ENCODE data around the gene COX8A. TPM values are rescaled to one million over a fixed set of nuclear protein-coding genes. Genes with fewer than 3 reads are reported as not detected.

The COX8A gene
- total and polyA plus RNA-seq, 2 of the 8 experiments (the other 6 are each of a cell fraction or from before 2014, with no cell fraction given), result 365 to 1,720 TPM

- no peak overlapping the region for H2AFZ ChIP-seq (ENCODE audit: low read length)
- CTCF ChIA-PET (ENCODE audit: partially characterized antibody), result interaction anchor here (0.9 to 4.6 kb wide), 4 partner anchors 8 to 162 kb away, joined by 3 to 37 read pairs (median 6); no protein-coding TSS in a partner anchor
- TF ChIP-seq GABPA (IDR thresholded peaks at IDR 0.05; ENCODE audit: borderline replicate concordance, insufficient read depth, low read length) (no peak), EZH2 (IDR thresholded peaks at IDR 0.05; ENCODE audit: low read depth, low read length, severe bottlenecking) (no peak), CHD2 (IDR thresholded peaks at IDR 0.05; ENCODE audit: low read length) (no peak), FOSL1 (IDR thresholded peaks at IDR 0.05; ENCODE audit: insufficient read depth, low read depth, low read length) (no peak), TAF7 (optimal IDR thresholded peaks at IDR 0.05; ENCODE audit: borderline replicate concordance, low read depth, low read length) (no peak), RFX5 (IDR thresholded peaks at IDR 0.05; ENCODE audit: borderline replicate concordance, low read depth, low read length) (no peak), ATF2 (IDR thresholded peaks at IDR 0.05; ENCODE audit: low read length) (no peak), RNF2 (IDR thresholded peaks at IDR 0.05; ENCODE audit: borderline replicate concordance, low read depth, low read length, missing control alignments, poor library complexity, severe bottlenecking) (no peak), EP300 (IDR thresholded peaks at IDR 0.05; ENCODE audit: borderline replicate concordance in 1 of 2, low read depth in 2 of 2, low read length in 2 of 2) (no peak)
These were observed 12.6 kb downstream of the COX8A start for GRCh38 chr11:63986932-63987513.

More at GRCh38 chr11:63986932-63987513, 12.6 kb downstream of the COX8A start:
- Histone ChIP-seq H2AK5ac (ENCODE audit: low read depth, low read length) (no peak overlapping the region), H3K18ac (ENCODE audit: extremely low read depth, low read length) (peak overlapping the region; percentile 99; the same call in 1 of the 2 replicates), H3K23me2 (ENCODE audit: low read depth, low read length) (peaks cover 10% of the 10 kb centered on the region; the same call in 1 of the 2 replicates), H4K91ac (replicated peaks; ENCODE audit: insufficient read length, low read length) (no peak overlapping the region), H2BK15ac (ENCODE audit: low read length) (no peak overlapping the region), H4K8ac (ENCODE audit: extremely low read depth, insufficient read depth, low read length) (peak overlapping the region; percentile 100; the same call in 1 of the 2 replicates), H3K4ac (replicated peaks; ENCODE audit: insufficient read length, low read depth, low read length) (peak overlapping the region; percentile 4), H2BK120ac (replicated peaks; ENCODE audit: low read depth, low read length) (no peak overlapping the region), H2BK12ac (ENCODE audit: low read depth, low read length) (no peak overlapping the region), H3K14ac (ENCODE audit: insufficient read length) (no peak overlapping the region), H2BK20ac (ENCODE audit: low read length) (no peak overlapping the region), H3K27ac (ENCODE audit: low read depth, low read length) (peak overlapping the region; percentile 96; the same call in 1 of the 2 replicates), H3K4me3 (ENCODE audit: extremely low read depth in 1 of 4, insufficient read depth in 2 of 4, low read depth in 3 of 4, low read length in 4 of 4) (peak overlapping the region; percentile 63 to 86 (median 70)), H3K27me3 (replicated peaks in 1 of 4; ENCODE audit: control insufficient read depth in 3 of 4, extremely low read depth in 1 of 4, insufficient read depth in 3 of 4, low read length in 3 of 4) (no peaks in the 10 kb centered on the region), H4K5ac (ENCODE audit: insufficient read length, low read depth, low read length) (peak overlapping the region; percentile 34), H3K4me1 (replicated peaks in 1 of 4; ENCODE audit: control insufficient read depth in 3 of 4, insufficient read depth in 4 of 4, low read length in 3 of 4) (peaks cover 0 to 16% (median 9%) of the 10 kb centered on the region in 4 experiments; a peak in 6 of 7 replicates), H3K79me1 (ENCODE audit: low read depth, low read length) (peaks cover 21% of the 10 kb centered on the region), H3K4me2 (ENCODE audit: insufficient read depth in 1 of 2, low read depth in 2 of 2, low read length in 2 of 2) (peak overlapping the region; percentile 72 to 82), H3K36me3 (ENCODE audit: control insufficient read depth in 2 of 4, insufficient read depth in 4 of 4, low read length in 3 of 4) (peaks cover 5 to 18% (median 14%) of the 10 kb centered on the region in 4 experiments; a peak in 6 of 8 replicates), H3K23ac (ENCODE audit: insufficient read length) (no peak overlapping the region), H3K56ac (replicated peaks; ENCODE audit: insufficient read length, low read depth, low read length) (no peak overlapping the region), H4K20me1 (replicated peaks in 1 of 2; ENCODE audit: control insufficient read depth in 1 of 2, insufficient read depth in 2 of 2, low read length in 2 of 2) (peaks cover 5 to 20% of the 10 kb centered on the region in 2 experiments), H2BK5ac (ENCODE audit: low read depth, low read length) (peak overlapping the region; percentile 44; the same call in 1 of the 2 replicates), H3K9me3 (ENCODE audit: insufficient read depth in 2 of 2, low read depth in 1 of 2, low read length in 1 of 2) (no peaks in the 10 kb centered on the region), H3K9ac (replicated peaks in 1 of 4; ENCODE audit: extremely low read depth in 1 of 4, low read depth in 3 of 4, low read length in 3 of 4) (peak overlapping the region; percentile 13 to 97 (median 85)), H3K79me2 (ENCODE audit: control insufficient read depth in 1 of 2, insufficient read depth in 2 of 2, low read length in 2 of 2) (peaks cover 5 to 31% of the 10 kb centered on the region in 2 experiments)
- POLR2A ChIA-PET (ENCODE audit: partially characterized antibody), result interaction anchor here (0.7 to 5.0 kb wide), 11 partner anchors 9 to 305 kb away, joined by 3 to 46 read pairs (median 5); partner anchors contain the start of genes COX8A and STIP1
- no peak for FAIRE-seq
- no peak for DNase-seq (ENCODE audit: low read depth in 1 of 2, low spot score in 2 of 2)
- 38% methylated on average over 25 of the region's 25 CpGs; no CpG with 5 or more reads in 1 of the 2 experiments for WGBS, 2 experiments (ENCODE audit: extremely low coverage in 1 of 2, insufficient coverage in 1 of 2, insufficient read length in 1 of 2, insufficient replicate concordance in 2 of 2, low coverage in 1 of 2, low lambda C conversion rate in 2 of 2, missing lambda C conversion rate in 1 of 2)
